ENCODE data around the gene CACNA1C.

CACNA1C gene

DNA sequence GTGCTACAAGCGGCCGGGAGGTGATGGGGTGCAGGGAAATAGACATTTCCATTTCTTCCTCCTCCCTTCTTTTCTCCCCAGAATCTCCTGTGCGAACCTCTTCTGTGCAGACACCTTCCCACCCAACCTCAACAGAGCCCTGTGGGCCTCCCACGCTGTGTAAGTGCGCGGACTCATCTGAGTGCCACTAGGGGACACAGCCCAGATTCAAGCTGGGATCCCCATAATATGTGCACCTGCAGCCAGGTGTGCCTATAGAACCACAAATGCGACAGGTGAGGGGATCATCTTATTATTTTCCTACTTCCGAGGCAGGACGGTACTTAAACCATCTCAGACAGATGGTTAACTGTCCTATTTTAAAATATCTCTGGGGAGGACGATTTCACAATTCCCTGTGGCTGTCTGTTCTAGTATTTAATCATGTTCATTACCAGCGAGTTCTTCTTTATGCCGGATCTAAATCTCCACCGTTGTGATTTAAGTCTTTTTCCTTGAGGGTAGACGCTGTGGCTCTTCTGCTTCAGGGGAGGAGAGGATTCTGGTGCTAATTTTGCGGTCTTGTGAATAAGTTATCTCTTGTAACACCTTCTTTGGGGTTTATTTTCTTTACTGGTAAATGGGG, 17.2 kb upstream of the CACNA1C start:
- H3K27me3 ChIP-seq (ENCODE audit: control insufficient read depth, insufficient read depth, low read length, poor library complexity, severe bottlenecking), result peaks cover 44% of the 10 kb centered on the region
- no peak overlapping the region for H3K27ac ChIP-seq (ENCODE audit: insufficient read depth, low read depth, low read length, poor library complexity, severe bottlenecking)
- H3K4me3 ChIP-seq (ENCODE audit: insufficient read depth, low read depth, low read length), result peak overlapping the region; percentile 19
- H3K9me3 ChIP-seq (ENCODE audit: control insufficient read depth, low read length), result no peaks in the 10 kb centered on the region
- H3K4me1 ChIP-seq (ENCODE audit: control insufficient read depth, insufficient read depth, low read length), result peaks cover 4% of the 10 kb centered on the region
- H3K36me3 ChIP-seq (ENCODE audit: control insufficient read depth, insufficient read depth, low read length), result no peaks in the 10 kb centered on the region
- 84 to 92% methylated on average over 13 to 15 of the region's 15 CpGs for WGBS, 2 experiments

DNA sequence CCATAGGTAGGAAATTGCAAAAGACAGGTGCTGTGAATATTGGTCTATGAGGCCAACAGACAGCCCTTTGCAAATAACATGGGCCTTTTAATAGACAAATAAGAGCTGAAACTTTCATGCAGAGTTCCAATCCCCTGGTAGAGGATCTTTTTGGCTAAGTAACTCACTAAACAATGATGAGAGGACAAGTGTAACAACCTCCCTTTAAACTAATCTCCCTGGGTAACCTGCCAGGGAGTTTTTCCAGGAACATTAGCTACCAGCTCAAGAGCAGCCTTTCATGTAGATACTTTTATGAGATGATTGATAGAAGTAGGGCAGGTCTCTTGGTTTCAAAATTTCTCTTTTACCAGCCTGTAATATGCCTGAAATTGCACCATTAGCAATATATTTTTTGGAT, 13.8 kb upstream of the CACNA1C start:
- Histone ChIP-seq H3K4me3 (ENCODE audit: insufficient read depth, low read depth, low read length) (no peak overlapping the region), H3K27me3 (ENCODE audit: control insufficient read depth, insufficient read depth, low read length, poor library complexity, severe bottlenecking) (peaks cover 27% of the 10 kb centered on the region), H3K27ac (ENCODE audit: insufficient read depth, low read depth, low read length, poor library complexity, severe bottlenecking) (no peak overlapping the region), H3K36me3 (ENCODE audit: control insufficient read depth, insufficient read depth, low read length) (no peaks in the 10 kb centered on the region), H3K9me3 (ENCODE audit: control insufficient read depth, low read length) (no peaks in the 10 kb centered on the region), H3K4me1 (ENCODE audit: control insufficient read depth, insufficient read depth, low read length) (no peaks in the 10 kb centered on the region)

DNA sequence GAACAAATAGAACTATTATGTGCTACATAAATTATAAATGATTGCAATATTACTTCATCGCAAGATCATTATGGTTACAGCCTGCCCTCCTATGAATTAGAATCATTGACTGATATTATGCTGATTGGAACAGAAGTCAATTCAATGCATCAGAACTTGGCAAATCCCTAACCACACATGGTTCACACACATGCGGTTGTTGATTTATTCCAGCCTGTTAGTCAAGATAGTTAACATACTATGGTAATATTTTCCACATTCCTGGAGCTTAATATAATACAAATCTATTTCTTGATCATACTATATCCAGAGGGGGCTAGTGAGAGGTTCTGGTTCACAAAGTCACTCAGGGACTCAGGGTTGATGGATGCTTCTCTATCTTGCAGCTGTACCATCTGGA, 9.7 kb upstream of the CACNA1C start:
- WGBS, 2 experiments, result 100% methylated on average over 1 to 2 of the region's 2 CpGs
- Histone ChIP-seq H3K4me3 (ENCODE audit: insufficient read depth, low read depth, low read length) (no peak overlapping the region), H3K9me3 (ENCODE audit: control insufficient read depth, low read length) (no peaks in the 10 kb centered on the region), H3K4me1 (ENCODE audit: control insufficient read depth, insufficient read depth, low read length) (no peaks in the 10 kb centered on the region), H3K27me3 (ENCODE audit: control insufficient read depth, insufficient read depth, low read length, poor library complexity, severe bottlenecking) (peaks cover 2% of the 10 kb centered on the region), H3K36me3 (ENCODE audit: control insufficient read depth, insufficient read depth, low read length) (no peaks in the 10 kb centered on the region), H3K27ac (ENCODE audit: insufficient read depth, low read depth, low read length, poor library complexity, severe bottlenecking) (no peak overlapping the region)

DNA sequence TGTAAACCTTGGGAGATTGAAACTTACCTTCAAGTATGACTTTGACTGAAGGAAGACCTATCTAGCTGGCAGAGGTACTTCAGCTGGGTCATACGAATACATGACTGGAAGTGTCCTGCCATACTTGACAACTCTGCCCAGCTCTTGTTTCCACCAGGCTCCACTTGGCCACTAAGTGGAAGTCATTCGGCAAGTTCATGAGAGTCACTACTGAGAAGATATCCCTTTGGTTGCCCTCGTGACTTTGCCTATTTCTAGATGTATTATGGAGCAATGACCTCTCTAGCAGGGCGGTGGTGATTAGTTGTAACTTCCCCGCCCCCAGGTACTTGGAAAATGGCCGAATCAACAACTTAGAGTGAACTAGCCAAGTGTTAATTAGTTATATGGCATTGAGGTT, 8.6 kb upstream of the CACNA1C start:
- no peak overlapping the region for H3K27ac ChIP-seq (ENCODE audit: insufficient read depth, low read depth, low read length, poor library complexity, severe bottlenecking)
- WGBS, 2 experiments, result 93 to 95% methylated on average over 6 of the region's 6 CpGs
- no peaks in the 10 kb centered on the region for H3K36me3 ChIP-seq (ENCODE audit: control insufficient read depth, insufficient read depth, low read length)
- H3K4me1 ChIP-seq (ENCODE audit: control insufficient read depth, insufficient read depth, low read length), result no peaks in the 10 kb centered on the region
- H3K4me3 ChIP-seq (ENCODE audit: insufficient read depth, low read depth, low read length), result no peak overlapping the region
- H3K27me3 ChIP-seq (ENCODE audit: control insufficient read depth, insufficient read depth, low read length, poor library complexity, severe bottlenecking), result no peaks in the 10 kb centered on the region
- no peaks in the 10 kb centered on the region for H3K9me3 ChIP-seq (ENCODE audit: control insufficient read depth, low read length)

DNA sequence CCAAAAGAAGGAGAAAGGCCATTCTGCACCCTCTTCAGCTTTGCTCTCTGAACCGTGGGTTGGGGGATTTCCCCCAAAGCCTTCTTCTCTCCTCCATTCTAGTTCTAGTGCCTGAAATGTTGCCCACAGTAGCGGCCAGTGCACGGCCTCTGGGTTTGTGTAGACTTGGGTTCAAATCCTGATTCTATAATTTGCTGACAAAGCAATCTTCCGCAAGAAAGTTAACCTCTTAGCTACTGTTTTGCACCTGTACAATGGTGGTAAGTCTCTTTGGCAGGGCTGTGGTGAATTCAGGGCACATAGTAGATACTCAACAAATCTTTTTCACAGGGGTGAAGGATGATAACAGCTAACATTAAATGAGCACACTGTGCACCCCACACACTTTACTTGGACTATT, 5.8 kb upstream of the CACNA1C start:
- no peaks in the 10 kb centered on the region for H3K9me3 ChIP-seq (ENCODE audit: control insufficient read depth, low read length)
- no peak overlapping the region for H3K27ac ChIP-seq (ENCODE audit: insufficient read depth, low read depth, low read length, poor library complexity, severe bottlenecking)
- no peak overlapping the region for H3K4me3 ChIP-seq (ENCODE audit: insufficient read depth, low read depth, low read length)
- H3K36me3 ChIP-seq (ENCODE audit: control insufficient read depth, insufficient read depth, low read length), result no peaks in the 10 kb centered on the region
- H3K27me3 ChIP-seq (ENCODE audit: control insufficient read depth, insufficient read depth, low read length, poor library complexity, severe bottlenecking), result peaks cover 19% of the 10 kb centered on the region
- WGBS, 2 experiments, result 89 to 92% methylated on average over 4 of the region's 4 CpGs
- H3K4me1 ChIP-seq (ENCODE audit: control insufficient read depth, insufficient read depth, low read length), result peaks cover 3% of the 10 kb centered on the region

DNA sequence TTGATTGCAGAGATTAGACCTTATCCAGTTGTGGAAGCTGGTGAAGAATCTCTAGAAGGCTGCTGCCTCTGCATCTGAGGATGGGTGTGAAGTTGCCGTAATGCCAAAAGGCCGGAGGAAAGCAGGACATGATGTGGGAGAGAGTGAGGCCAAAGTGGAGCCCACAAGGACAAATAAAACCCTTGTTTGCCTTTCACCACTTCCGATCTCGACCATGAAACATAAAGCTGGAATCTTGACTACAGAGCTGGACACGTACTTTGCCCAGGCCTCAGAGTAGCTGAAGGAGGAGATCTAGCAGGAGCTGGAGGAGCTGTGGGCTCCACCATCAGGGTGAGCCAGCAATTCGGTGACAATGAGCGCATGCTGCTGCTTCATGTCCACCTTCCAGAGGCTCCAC, 5.0 kb upstream of the CACNA1C start:
- no peaks in the 10 kb centered on the region for H3K9me3 ChIP-seq (ENCODE audit: control insufficient read depth, low read length)
- H3K27me3 ChIP-seq (ENCODE audit: control insufficient read depth, insufficient read depth, low read length, poor library complexity, severe bottlenecking), result peaks cover 23% of the 10 kb centered on the region
- no peaks in the 10 kb centered on the region for H3K36me3 ChIP-seq (ENCODE audit: control insufficient read depth, insufficient read depth, low read length)
- peaks cover 5% of the 10 kb centered on the region for H3K4me1 ChIP-seq (ENCODE audit: control insufficient read depth, insufficient read depth, low read length)
- WGBS, 2 experiments, result 95 to 96% methylated on average over 7 of the region's 7 CpGs
- H3K27ac ChIP-seq (ENCODE audit: insufficient read depth, low read depth, low read length, poor library complexity, severe bottlenecking), result no peak overlapping the region
- H3K4me3 ChIP-seq (ENCODE audit: insufficient read depth, low read depth, low read length), result no peak overlapping the region

DNA sequence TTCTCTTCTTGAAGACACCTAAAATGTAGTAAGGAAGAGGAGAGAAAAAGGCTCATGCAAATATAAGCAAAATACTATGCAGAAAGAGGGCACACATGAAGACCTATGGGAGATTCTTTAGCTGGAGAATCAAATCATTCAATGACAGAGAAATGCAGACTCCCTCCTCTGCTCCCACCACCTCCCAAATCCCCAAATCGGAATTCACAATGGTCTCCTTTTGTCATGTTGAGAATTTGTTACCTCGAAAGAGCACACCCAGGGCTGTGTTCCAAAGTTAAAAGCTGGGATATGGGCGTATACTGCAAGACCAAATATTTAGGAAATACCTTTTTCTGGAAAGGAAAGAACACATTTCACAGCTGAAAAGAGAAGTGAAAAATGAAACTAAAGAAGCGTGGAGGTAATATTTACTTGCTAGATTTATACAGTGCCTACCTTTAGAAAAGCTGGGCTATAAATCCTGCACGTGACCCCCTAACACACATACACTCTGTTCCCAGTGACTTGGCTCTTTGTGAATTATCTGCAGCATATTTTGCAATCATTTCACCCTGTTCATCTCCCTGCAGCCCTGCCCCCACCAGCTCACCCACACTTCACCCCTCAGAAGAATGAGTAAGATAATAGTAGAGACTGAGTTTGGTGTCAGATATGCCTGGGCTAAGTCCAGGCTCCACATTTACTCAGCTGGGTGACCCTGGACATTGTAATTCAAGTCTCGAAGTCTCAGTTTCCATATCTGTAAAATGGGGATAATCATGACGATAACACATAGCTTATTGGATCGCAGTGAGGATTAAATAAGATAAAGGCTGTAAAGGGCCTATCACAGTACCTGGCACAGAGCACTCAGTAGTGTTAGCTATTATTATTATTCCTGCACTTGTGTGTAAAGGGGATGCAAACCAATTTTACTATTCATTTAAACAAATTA, 2.9 kb upstream of the CACNA1C start:
- Histone ChIP-seq H3K36me3 (ENCODE audit: control insufficient read depth, insufficient read depth, low read length) (no peaks in the 10 kb centered on the region), H3K27ac (ENCODE audit: insufficient read depth, low read depth, low read length, poor library complexity, severe bottlenecking) (no peak overlapping the region), H3K4me3 (ENCODE audit: insufficient read depth, low read depth, low read length) (no peak overlapping the region), H3K9me3 (ENCODE audit: control insufficient read depth, low read length) (no peaks in the 10 kb centered on the region), H3K27me3 (ENCODE audit: control insufficient read depth, insufficient read depth, low read length, poor library complexity, severe bottlenecking) (peaks cover 44% of the 10 kb centered on the region), H3K4me1 (ENCODE audit: control insufficient read depth, insufficient read depth, low read length) (peaks cover 10% of the 10 kb centered on the region)
- WGBS, 2 experiments, result 68 to 70% methylated on average over 8 of the region's 8 CpGs

DNA sequence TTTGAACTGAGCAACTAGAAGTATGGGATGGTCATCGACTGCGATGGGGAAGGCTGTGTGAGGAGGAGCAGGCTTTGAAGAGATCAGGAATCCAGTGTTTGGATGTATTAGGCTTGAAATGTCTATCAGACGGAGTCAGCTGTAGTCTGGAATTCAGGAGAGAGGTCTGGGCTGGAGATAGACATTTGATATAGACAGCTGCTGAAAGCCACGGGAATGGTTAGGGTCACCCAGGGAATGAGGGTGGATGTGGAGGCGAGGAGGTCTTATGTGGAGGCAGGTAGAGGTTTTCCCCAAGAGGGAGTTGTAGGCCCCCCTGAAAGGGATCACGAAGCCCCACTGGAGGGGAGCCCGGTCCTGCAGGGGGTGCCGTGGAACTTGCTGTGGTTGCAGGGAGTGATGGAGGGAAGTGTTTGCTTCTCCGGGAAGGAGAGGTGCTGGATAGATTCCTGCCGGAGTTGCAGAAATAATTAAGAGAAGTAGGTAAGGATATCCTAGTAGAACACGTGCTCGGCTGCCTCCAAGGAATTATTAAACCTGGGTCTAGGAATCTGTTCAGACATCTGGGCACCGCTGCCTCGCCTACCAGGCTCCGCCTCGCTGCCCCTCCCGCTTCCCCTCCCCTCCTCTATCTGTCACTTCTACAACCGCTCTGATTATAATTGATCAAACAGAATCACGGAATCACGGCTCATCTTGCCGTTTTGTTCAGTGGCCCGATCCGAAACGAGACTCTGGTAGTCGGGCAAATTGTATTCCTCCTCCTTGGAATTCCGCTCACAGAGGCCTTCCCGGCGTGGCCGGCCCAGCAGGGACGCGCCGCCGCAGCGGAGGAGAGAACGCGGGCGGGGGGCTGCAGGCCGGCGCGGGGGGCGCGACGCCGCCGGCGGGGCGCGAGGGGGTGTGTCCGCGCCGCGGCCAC, 826 bp upstream of the CACNA1C start:
- Histone ChIP-seq H3K36me3 (ENCODE audit: control insufficient read depth, insufficient read depth, low read length) (no peaks in the 10 kb centered on the region), H3K4me3 (ENCODE audit: insufficient read depth, low read depth, low read length) (peak overlapping the region; percentile 51), H3K27ac (ENCODE audit: insufficient read depth, low read depth, low read length, poor library complexity, severe bottlenecking) (no peak overlapping the region), H3K4me1 (ENCODE audit: control insufficient read depth, insufficient read depth, low read length) (peaks cover 10% of the 10 kb centered on the region), H3K9me3 (ENCODE audit: control insufficient read depth, low read length) (no peaks in the 10 kb centered on the region), H3K27me3 (ENCODE audit: control insufficient read depth, insufficient read depth, low read length, poor library complexity, severe bottlenecking) (peaks cover 64% of the 10 kb centered on the region)
- WGBS, 2 experiments, result 12% methylated on average over 52 of the region's 52 CpGs

DNA sequence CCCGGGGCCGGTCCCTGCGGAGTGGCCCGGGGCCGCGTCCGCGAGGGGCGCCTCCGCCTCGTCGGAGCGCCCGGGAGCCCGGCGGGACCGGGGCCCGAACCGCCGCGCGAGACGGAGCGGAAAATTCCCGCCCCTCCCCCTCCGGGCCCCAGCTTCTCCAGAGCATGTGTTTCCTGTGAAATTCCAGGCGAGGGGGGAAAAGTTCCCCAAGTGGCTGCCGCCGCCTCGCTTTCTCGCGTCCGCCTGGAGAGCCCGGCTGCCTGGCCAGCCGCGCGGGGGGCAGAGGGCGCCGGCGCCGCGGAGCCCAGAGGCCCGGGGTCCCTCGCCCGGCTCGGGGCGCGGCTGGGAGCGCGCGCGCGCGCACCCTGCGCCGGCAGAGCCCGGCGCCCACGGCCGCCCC, 904 bp downstream of the CACNA1C start:
- Histone ChIP-seq H3K27ac (ENCODE audit: insufficient read depth, low read depth, low read length, poor library complexity, severe bottlenecking) (no peak overlapping the region), H3K4me3 (ENCODE audit: insufficient read depth, low read depth, low read length) (peak overlapping the region; percentile 51), H3K36me3 (ENCODE audit: control insufficient read depth, insufficient read depth, low read length) (no peaks in the 10 kb centered on the region), H3K4me1 (ENCODE audit: control insufficient read depth, insufficient read depth, low read length) (peaks cover 10% of the 10 kb centered on the region), H3K9me3 (ENCODE audit: control insufficient read depth, low read length) (no peaks in the 10 kb centered on the region), H3K27me3 (ENCODE audit: control insufficient read depth, insufficient read depth, low read length, poor library complexity, severe bottlenecking) (peaks cover 67% of the 10 kb centered on the region)
- 0% methylated on average over 60 of the region's 60 CpGs for WGBS, 2 experiments
